Endothelial cell of umbilical vein (primary cell): ENCODE results near the gene MAST4. TPM values are rescaled to one million over a fixed set of nuclear protein-coding genes. Genes with fewer than 3 reads are reported as not detected.

Experiments used
- BruUV-seq: library from RNA; stranded (reverse); fragments of 400-500 nt; replicated peaks from 2 replicates; lab custom pipeline; 2021; lab: Mats Ljungman, UMichigan
- CTCF ChIA-PET: fragments of 300-600, 350-600 bp; sonication (Branson Sonifier 250); formaldehyde crosslinking; loops from one replicate; lab custom pipeline; 2021; ENCODE audit warnings: antibody characterized with exemption, inconsistent platforms; lab: Charles Lee
- POLR2A ChIA-PET: fragments of 300-600, 350-600 bp; sonication (Branson Sonifier 250); formaldehyde crosslinking; loops from one replicate; lab custom pipeline; 2021; ENCODE audit warnings: antibody characterized with exemption, inconsistent platforms; lab: Charles Lee
- DNase-seq: peaks from one replicate; pipeline ENCODE4 v3.0.0-alpha.2; 2011; ENCODE audit warnings: low read depth, low spot score
- FAIRE-seq: peaks from 2 replicates; lab custom pipeline; 2011; peaks lifted over from hg19 to GRCh38; lab: Jason Lieb, UNC
- H2AFZ ChIP-seq: 2 replicates; pipeline ENCODE4 v1.6.0; 2012; ENCODE audit warnings: low read depth, low read length, control low read depth, inconsistent platforms
- H3K27ac ChIP-seq: 2 replicates; pipeline ENCODE4 v1.5.1; 2011; ENCODE audit warnings: low read depth, mild to moderate bottlenecking, control low read depth, low read length, moderate library complexity; ENCODE audit not compliant: insufficient read depth
- H3K27me3 ChIP-seq, 2 experiments: 2 replicates each; pipeline versions ENCODE4 v1.6.0 to v1.6.1; 2011; ENCODE audit warnings: low read length in 2 of 2, mixed read lengths in 1 of 2; ENCODE audit not compliant: control insufficient read depth in 2 of 2, insufficient read depth in 2 of 2
- H3K36me3 ChIP-seq, 2 experiments: 2 replicates in 1 of 2; 3 replicates in 1 of 2; pipeline ENCODE4 v1.5.1; 2011; ENCODE audit warnings: low read length in 2 of 2, mild to moderate bottlenecking in 1 of 2, moderate library complexity in 1 of 2; ENCODE audit not compliant: control insufficient read depth in 2 of 2, insufficient read depth in 2 of 2; ENCODE audit errors: extremely low read depth in 1 of 2
- H3K4me1 ChIP-seq: 3 replicates; pipeline ENCODE4 v1.5.1; 2011; ENCODE audit warnings: mild to moderate bottlenecking, low read length; ENCODE audit not compliant: control insufficient read depth, insufficient read depth; ENCODE audit errors: extremely low read depth
- H3K4me2 ChIP-seq: 2 replicates; pipeline ENCODE4 v1.6.1; 2011; ENCODE audit warnings: low read length, control low read depth, mixed read lengths; ENCODE audit not compliant: insufficient read depth
- H3K4me3 ChIP-seq, 3 experiments: fragments of 200-600 bp in 1 of 3; sonication (generic), shearing (Covaris generic) in 1 of 3; replicated peaks in 1 of 3; 2 replicates each; pipeline ENCODE4 v1.5.1; 2011 to 2016; ENCODE audit warnings: control low read depth in 3 of 3, low read length in 3 of 3, mild to moderate bottlenecking in 2 of 3, inconsistent platforms in 1 of 3, low read depth in 1 of 3, moderate library complexity in 1 of 3; ENCODE audit not compliant: insufficient read depth in 1 of 3
- H3K79me2 ChIP-seq: 2 replicates; pipeline ENCODE4 v1.6.0; 2012; ENCODE audit warnings: low read length, inconsistent platforms; ENCODE audit not compliant: control insufficient read depth, insufficient read depth
- H3K9ac ChIP-seq: replicated peaks from 2 replicates; pipeline ENCODE3; 2011; ENCODE audit warnings: low read length, control low read depth; ENCODE audit not compliant: insufficient read depth; ENCODE audit errors: extremely low read depth
- H3K9me1 ChIP-seq: replicated peaks from 3 replicates; pipeline ENCODE4 v1.6.0; 2011; ENCODE audit warnings: mild to moderate bottlenecking, low read length; ENCODE audit not compliant: control insufficient read depth, insufficient read depth; ENCODE audit errors: extremely low read depth
- H3K9me3 ChIP-seq: replicated peaks from 2 replicates; pipeline ENCODE4 v1.5.1; 2012; ENCODE audit warnings: low read length, inconsistent platforms; ENCODE audit not compliant: control insufficient read depth, insufficient read depth
- H4K20me1 ChIP-seq: replicated peaks from 2 replicates; pipeline ENCODE3; 2011; ENCODE audit warnings: mild to moderate bottlenecking, low read length; ENCODE audit not compliant: control insufficient read depth, insufficient read depth; ENCODE audit errors: extremely low read depth
- EZH2 ChIP-seq: IDR thresholded peaks from 2 replicates; pipeline ENCODE4 v1.6.1; 2012; ENCODE audit warnings: borderline replicate concordance, low read depth, mild to moderate bottlenecking, moderate library complexity, low read length, inconsistent platforms; ENCODE audit not compliant: severe bottlenecking
- FOS ChIP-seq: IDR thresholded peaks from 2 replicates; pipeline ENCODE4 v1.6.1; 2011; ENCODE audit warnings: mild to moderate bottlenecking, low read length, moderate library complexity, borderline replicate concordance; ENCODE audit not compliant: insufficient read depth
- GATA2 ChIP-seq: IDR thresholded peaks from 2 replicates; pipeline ENCODE4 v1.7.0; 2011; ENCODE audit warnings: low read depth, mild to moderate bottlenecking, moderate library complexity, mixed read lengths, low read length; ENCODE audit not compliant: insufficient read length, insufficient read depth
- JUN ChIP-seq: IDR thresholded peaks from 2 replicates; pipeline ENCODE4 v1.6.1; 2011; ENCODE audit warnings: borderline replicate concordance, low read depth; ENCODE audit not compliant: insufficient read length, insufficient read depth
- MYC ChIP-seq: IDR thresholded peaks from one replicate; pipeline ENCODE4 v1.6.1; 2011; ENCODE audit warnings: mild to moderate bottlenecking, low read depth, low read length
- POLR2A ChIP-seq: IDR thresholded peaks from 2 replicates; pipeline ENCODE4 v1.6.1; 2012; ENCODE audit warnings: low read depth, mild to moderate bottlenecking, control low read depth, low read length
- POLR2AphosphoS5 ChIP-seq: IDR thresholded peaks from 2 replicates; pipeline ENCODE4 v1.6.1; 2012; ENCODE audit warnings: low read depth, mild to moderate bottlenecking, control low read depth, low read length, moderate library complexity; ENCODE audit not compliant: insufficient read depth
- dilution Hi-C: fragments of 300-500 bp; cut with MboI; formaldehyde crosslinking; loops from one replicate; pipeline ENCODE4 v1.15.0; 2019; ENCODE audit warnings: low sequenced_read_pairs; ENCODE audit not compliant: extremely low pct_ligation_motif_present
- intact Hi-C: fragments of 100-400 bp; cut with micrococcal nuclease; formaldehyde crosslinking; loops from one replicate; pipeline ENCODE4 v1.10.0; 2022
- polyA plus RNA-seq, 4 experiments: library from polyadenylated mRNA; depleted of rRNA in 3 of 4; stranded (reverse) in 3 of 4; unstranded in 1 of 4; fragments of >200 nt; gene quantifications; 2 replicates each; pipeline versions ENCODE4 v1.2.1 to v1.2.3, GENCODE V29; 2011 to 2012; ENCODE audit warnings: missing spikeins in 1 of 4
- total RNA-seq: library from RNA; stranded (reverse); gene quantifications from 2 replicates; pipeline ENCODE4 v1.2.3, GENCODE V29; 2021
- TF ChIP-seq, protein P1 (sequence below), 2 donors: IDR thresholded peaks; 1 replicate in 1 of 2; 2 replicates in 1 of 2; pipeline ENCODE4 v1.5.1; 2011; ENCODE audit warnings: low read length in 2 of 2, mild to moderate bottlenecking in 2 of 2, moderate library complexity in 2 of 2, control low read depth in 1 of 2, inconsistent platforms in 1 of 2, low read depth in 1 of 2; ENCODE audit not compliant: insufficient read depth in 1 of 2; ENCODE audit errors: extremely low read depth in 1 of 2
- TF ChIP-seq, protein P2 (sequence below): IDR thresholded peaks from 2 replicates; pipeline ENCODE4 v1.6.1; 2011; ENCODE audit not compliant: insufficient read depth, insufficient read length

MAST4 gene
- total and polyA plus RNA-seq, 2 donors (not counting 3 experiments of a cell fraction or from before 2014, with no cell fraction given), result 40.2 to 116 TPM

DNA sequence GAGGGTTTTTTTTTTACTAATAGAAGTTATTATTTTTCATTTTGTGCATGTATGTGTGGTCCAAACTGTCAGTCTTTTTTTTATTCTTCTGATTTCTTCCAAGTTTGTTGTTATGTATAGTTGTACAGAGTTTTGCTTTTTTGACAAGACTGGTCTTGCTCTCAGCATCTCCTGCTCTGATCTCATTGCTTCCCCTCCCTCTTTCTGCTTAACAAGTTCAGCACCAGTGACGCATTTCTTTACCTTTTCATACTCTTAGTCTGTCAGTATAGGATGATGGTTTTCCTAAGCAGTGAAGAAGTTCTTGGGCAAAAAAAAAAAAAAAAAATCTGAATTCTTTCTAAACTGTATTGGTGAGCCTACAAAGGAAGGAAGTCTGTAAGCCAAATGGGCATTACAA, 465.3 kb downstream of the MAST4 start:
- no peaks in the 10 kb centered on the region for H3K36me3 ChIP-seq
- intact Hi-C loops, result no loop called here
- no peaks in the 10 kb centered on the region for H3K27me3 ChIP-seq
- H2AFZ ChIP-seq, result no peak overlapping the region
- H3K79me2 ChIP-seq, result peaks cover 46% of the 10 kb centered on the region
- H3K9me1 ChIP-seq, result no peaks in the 10 kb centered on the region
- FAIRE-seq (no peak), DNase-seq (no peak)
- TF ChIP-seq POLR2AphosphoS5 (no peak), GATA2 (no peak), MYC (no peak), FOS (no peak), POLR2A (no peak), EZH2 (no peak), JUN (no peak)
- TF ChIP-seq, protein P1, sequence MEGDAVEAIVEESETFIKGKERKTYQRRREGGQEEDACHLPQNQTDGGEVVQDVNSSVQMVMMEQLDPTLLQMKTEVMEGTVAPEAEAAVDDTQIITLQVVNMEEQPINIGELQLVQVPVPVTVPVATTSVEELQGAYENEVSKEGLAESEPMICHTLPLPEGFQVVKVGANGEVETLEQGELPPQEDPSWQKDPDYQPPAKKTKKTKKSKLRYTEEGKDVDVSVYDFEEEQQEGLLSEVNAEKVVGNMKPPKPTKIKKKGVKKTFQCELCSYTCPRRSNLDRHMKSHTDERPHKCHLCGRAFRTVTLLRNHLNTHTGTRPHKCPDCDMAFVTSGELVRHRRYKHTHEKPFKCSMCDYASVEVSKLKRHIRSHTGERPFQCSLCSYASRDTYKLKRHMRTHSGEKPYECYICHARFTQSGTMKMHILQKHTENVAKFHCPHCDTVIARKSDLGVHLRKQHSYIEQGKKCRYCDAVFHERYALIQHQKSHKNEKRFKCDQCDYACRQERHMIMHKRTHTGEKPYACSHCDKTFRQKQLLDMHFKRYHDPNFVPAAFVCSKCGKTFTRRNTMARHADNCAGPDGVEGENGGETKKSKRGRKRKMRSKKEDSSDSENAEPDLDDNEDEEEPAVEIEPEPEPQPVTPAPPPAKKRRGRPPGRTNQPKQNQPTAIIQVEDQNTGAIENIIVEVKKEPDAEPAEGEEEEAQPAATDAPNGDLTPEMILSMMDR (IDR thresholded peaks at IDR 0.05; ENCODE audit: extremely low read depth in 1 of 2, insufficient read depth in 1 of 2, low read depth in 1 of 2, low read length in 2 of 2), result no peak
- TF ChIP-seq, protein P2, sequence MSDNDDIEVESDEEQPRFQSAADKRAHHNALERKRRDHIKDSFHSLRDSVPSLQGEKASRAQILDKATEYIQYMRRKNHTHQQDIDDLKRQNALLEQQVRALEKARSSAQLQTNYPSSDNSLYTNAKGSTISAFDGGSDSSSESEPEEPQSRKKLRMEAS, result no peak
- no peaks in the 10 kb centered on the region for H4K20me1 ChIP-seq
- no peak overlapping the region for H3K4me3 ChIP-seq
- H3K4me1 ChIP-seq, result peaks cover 68% of the 10 kb centered on the region
- BruUV-seq, result no TSS peak
- dilution Hi-C loops, result no loop called here
- peak overlapping the region; percentile 94 for H3K27ac ChIP-seq
- no peaks in the 10 kb centered on the region for H3K9me3 ChIP-seq
- peak overlapping the region; percentile 14 for H3K9ac ChIP-seq
- ChIA-PET POLR2A (no interaction called here), CTCF (no interaction called here)
- no peak overlapping the region for H3K4me2 ChIP-seq
